GM19395 (cell line): Measurements from ENCODE around the gene SH3RF1.
A peak's percentile ranks its signal among the peaks of the same experiment; 100 is the strongest.
"Not testable (repeated sequence)": the region's sequence is repeated elsewhere in the genome, so short reads cannot be mapped to it uniquely, and the experiment has no call there.

Experiments used
- ATAC-seq: cut with Tn5 transposase; IDR thresholded peaks from one replicate; pipeline ENCODE4 v1.9.1; 2021; ENCODE audit warnings: mild to moderate bottlenecking, moderate library complexity; ENCODE audit not compliant: unreplicated experiment

The SH3RF1 gene

GRCh38 chr4:169229571-169230028 lies 41.2 kb downstream of the SH3RF1 start:
- no peak for ATAC-seq

DNA sequence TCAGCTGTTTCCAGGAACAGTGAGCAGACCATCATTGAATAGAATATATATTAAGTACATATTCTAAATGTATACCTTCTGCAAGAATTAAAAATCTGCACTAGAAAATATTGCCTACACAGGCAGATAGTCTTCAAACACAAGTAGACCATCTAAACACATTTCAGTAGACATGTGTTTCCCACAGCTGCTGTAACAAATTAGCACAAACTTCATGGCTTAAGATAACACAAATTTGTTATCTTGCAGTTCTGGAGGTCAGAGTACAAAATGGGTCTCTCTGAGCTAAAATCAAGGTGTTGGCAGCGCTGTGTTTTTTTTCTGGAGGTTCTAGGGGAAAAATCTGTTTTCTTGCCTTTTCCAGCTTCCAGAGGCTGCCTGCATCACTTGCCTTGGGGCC lies 42.7 kb downstream of the SH3RF1 start:
- no peak for ATAC-seq

DNA sequence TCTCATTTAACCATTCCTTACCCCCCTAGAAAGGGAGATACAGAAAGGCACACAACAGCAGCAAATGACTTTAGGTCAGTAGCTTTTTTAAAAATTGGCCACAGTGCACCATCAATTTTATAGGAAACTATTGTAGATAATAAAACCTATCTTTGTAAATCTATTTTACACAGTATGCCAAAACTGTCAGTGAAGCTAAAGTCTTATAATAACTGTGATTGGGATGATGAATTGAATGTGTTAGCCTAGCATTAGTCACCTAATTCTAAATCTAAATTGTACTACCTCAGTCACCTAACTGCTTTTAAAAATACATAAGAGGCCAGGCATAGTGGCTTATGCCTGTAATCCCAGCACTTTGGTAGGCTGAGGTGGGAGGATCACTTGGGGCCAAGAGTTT lies 44.2 kb downstream of the SH3RF1 start:
- ATAC-seq: no peak

DNA sequence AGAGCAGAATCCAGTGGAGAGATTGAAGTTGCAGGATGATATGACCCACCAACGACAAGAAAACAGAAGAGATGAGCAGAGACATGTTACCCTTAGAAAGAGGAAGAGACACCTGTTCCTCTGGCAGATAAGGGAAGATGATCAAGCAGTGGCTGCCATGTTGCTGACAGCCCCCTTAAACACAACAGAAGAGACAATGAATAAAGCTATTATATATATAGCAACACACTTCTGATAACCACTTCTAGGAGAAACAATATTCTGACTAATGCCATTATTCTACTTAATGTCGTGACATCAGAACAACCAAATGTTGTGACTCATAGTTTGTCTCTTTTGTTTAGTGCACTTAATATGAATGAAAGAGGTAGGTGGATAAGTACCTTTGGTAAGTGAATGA lies 44.9 kb downstream of the SH3RF1 start:
- ATAC-seq: peak; percentile 57

- peak; percentile 50 for ATAC-seq
Observed at GRCh38 chr4:169225058-169225751, 45.6 kb downstream of the SH3RF1 start.

DNA sequence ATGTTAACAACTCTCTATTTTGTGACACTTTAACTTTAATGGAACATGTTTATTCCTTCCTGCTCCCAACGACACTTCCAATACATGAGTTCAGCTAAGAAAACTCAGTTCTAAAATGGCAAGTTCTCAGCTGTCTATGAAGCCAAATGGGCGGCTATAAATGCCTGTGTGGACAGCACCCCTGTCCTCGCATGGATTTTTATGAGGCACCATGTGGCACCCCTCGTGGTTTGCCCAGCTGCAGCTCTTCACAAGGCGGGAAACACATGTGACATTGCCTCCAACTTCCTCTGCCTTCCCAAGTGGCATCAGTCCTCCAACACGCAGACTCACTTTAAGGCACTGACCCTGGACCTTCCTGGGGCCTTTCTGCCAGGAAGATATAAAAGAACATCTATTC lies 48.0 kb downstream of the SH3RF1 start:
- ATAC-seq: no peak

DNA sequence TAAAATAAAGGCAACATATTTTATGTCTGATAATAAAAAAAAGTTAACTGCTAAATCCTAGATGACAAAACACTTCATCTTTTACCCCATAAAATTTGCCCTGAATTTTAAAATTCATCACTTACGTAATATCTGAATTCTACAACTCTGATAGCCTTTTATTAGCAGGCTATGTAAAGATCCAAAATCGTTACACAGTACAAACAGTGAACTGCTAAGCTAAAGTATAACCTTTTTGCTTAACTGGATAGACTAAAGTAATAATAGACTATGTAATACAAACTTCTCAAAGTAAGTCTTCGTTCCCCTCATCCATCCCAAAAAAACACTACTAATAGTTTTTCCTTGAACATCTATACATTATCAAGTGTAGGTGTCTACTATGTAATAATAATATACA lies 49.1 kb downstream of the SH3RF1 start:
- no peak for ATAC-seq

DNA sequence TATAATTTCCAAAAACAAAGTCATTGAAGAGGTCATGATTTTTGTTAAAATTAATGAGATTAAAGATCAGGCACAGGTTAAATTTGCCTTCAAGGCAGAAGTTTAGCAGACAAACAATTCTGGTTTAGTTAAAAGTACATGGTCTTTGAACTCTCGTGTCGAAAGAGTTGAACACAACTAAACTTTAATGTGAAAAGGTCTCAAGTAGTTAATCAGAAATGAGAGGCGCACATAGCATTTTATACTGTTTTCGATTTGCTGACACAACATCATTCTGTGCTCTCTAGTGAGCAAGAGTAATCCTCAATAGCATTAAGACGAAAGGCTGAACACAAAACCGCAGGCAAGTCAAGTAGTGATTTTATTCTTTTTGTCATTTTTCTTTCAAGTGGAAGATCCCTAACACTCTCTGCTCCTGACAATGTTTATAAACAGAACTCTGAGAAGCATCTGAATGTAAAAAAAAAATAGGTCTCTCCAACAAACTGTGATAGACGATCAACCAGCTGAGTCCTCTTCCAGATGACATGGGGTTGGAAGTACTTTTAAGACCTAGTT lies 49.8 kb downstream of the SH3RF1 start:
- ATAC-seq: no peak

- ATAC-seq: no peak
Observed at GRCh38 chr4:169220447-169220846, 50.3 kb downstream of the SH3RF1 start.

GRCh38 chr4:169219440-169219839 lies 51.3 kb downstream of the SH3RF1 start:
- ATAC-seq: no peak

- ATAC-seq: peak; percentile 74
Observed at GRCh38 chr4:169215656-169216055, 55.1 kb downstream of the SH3RF1 start.

DNA sequence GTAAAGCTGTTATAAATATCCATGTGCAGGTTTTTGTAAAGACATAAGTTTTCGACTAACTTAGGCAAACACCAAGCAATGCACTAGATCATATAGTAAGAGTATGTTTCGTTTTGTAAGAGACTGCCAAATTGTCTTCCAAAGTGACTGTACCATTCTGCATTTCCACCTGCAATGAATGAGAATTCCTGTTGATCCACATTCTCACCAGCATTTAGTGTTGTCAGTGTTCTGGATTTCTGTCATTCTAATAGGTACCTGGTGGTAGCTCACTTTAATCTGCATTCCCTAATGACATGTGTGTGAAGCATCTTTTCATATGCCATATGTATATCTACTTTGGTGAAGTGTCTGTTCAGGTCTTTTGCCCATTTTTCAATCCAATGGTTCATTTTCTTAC lies 57.8 kb downstream of the SH3RF1 start:
- ATAC-seq: no peak

GRCh38 chr4:169210504-169211118 lies 60.1 kb downstream of the SH3RF1 start:
- ATAC-seq: peak; percentile 83

DNA sequence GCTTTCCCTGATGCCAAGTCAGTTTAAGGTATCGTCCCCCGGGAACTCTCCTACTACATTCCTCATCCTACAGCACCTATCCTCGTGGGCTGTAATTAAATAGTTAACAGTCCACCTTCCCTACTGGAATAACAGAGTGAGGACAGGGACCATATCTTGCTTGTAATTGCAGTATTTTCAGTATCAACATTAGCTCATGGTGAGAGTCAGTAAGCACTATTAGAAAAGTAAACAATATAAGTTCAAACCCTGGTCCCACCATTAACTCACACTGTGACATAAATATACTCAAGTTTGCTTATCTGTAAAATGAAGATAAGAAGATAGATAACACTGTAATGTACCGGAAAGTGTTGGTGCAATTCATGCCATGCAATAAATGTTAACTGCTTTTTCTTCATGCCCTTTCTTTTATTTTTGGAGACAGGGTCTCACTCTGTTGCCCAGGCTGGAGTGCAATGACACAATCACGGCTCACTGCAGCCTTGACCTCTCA lies 61.3 kb downstream of the SH3RF1 start:
- no peak for ATAC-seq

- ATAC-seq: no peak
Observed at GRCh38 chr4:169208516-169208915, 62.2 kb downstream of the SH3RF1 start.

DNA sequence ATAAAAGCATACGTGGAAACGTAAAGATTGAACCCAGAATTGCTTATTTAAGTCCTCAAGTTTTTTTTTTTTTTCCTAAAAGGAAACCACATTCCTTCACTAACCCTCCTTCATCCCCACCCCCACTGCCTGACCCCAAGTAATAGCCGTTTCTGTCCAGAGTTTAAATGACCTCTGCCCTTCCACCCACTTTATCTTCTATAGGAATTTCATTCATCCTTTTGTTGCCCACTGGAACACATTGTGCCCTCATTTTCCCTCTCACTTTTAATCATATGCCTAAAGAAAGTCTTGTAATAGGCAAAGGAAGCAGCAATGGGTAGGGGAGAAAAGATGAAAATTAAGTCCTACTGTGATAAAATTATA lies 62.7 kb downstream of the SH3RF1 start:
- ATAC-seq: no peak

DNA sequence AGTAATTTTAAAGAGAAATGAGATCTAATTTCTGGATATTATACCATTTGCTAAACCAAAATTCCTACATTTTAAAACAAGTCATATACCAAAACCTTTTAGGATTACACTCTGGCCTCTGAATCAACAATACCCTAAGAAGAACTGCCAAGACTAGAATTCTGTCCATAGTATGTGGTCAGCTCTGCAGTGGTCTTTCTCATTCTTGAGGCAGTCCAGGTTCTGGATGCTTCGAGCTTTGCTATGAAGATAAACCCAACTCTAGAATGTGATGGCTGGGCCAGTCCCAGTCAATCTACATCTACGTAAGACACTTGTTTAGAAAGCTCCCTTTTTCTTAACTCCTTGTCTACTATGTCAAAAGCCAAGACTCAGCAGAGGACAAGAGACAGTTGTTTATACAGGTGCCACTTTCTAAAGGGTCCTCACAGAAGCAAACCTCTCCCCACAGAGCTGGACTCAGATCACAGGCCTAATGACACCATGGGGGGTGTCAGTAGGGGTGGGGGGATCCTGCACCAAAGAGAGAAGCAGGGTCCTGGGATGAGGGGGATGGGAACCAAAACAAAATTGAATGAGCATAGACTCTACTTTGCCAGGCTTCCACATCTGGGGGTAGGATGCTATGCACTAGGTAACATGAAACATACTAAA lies 63.2 kb downstream of the SH3RF1 start:
- ATAC-seq: no peak

- ATAC-seq: no peak
Observed at GRCh38 chr4:169205744-169206080, 65.0 kb downstream of the SH3RF1 start.

DNA sequence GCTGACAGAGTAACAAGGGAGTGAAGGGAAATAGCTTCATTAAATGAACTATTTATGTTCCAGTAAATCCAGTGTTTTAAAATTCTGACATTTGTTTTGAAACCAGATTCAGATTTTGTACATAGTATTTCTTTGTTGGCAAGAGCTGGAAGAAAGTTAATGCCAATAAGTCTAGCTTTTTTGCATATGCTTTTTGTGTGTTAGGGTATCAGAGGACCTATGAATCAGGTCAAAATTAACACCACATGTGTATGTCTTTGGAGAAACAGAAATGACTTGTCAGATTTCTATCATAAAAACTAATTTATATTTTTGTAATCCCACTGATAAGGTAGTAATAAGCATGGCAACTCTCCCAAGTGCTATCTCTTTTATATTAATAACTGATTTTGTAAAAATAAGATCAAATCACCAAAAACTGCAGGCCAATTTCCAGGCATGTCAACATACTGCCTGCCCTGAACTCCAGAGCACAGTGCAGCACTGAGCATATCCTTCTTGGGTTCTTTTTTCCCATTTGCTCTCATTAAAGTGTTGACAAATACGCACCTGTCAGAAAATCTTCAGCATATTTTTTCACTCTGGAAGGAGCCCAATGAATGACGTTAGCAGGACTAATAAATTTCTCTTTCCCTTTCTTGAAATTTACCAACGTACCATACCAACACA lies 65.5 kb downstream of the SH3RF1 start:
- ATAC-seq: no peak

DNA sequence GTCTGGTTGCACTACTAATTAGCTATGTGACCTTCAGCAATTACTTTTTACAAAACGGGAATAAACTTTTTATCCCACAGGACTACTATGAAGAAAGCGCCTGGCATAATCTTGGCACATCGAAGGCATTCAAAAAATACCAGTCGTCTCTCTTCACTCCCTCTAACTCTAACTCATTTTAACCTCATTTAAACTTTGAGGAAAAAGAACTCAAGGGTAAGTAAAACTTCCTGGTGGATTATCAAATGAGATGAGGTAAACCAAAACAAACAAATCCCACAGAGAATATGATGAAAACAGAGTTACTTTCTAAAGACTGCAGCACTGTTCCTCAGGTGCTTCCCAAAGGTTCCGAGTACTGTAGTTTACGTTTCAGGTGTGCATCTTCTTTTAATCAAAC lies 66.9 kb downstream of the SH3RF1 start:
- ATAC-seq: no peak

DNA sequence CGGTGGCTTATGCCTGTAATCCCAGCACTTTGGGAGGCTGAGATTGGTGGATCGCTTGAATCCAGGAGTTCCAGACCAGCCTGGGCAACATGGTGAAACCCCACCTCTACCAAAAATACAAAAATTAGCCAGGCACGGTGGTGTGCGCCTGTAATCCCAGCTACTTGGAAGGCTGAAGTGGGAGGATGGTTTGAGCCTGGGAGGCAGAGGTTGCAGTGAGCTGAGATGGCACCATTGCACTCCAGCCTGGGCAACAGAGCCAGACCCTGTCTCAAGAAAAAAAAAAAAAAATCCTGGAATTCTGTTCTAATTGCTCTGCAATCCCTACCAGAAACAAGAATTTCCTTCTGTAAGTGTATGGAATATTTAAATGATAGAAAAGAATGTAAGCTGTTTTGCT lies 67.5 kb downstream of the SH3RF1 start:
- not testable (repeated sequence) for ATAC-seq
